Hematopoietic multipotent progenitor cell treated with erythropoietin and hydrocortisone succinate and interleukin-3 and kit ligand, for 4 days (in vitro differentiated cells): ENCODE measurements around the gene HLTF.
A peak's percentile ranks its signal among the peaks of the same experiment; 100 is the strongest.

Experiments used
- DNase-seq: peaks from one replicate; pipeline ENCODE4 v3.0.0-alpha.2; 2015

Gene HLTF

DNA sequence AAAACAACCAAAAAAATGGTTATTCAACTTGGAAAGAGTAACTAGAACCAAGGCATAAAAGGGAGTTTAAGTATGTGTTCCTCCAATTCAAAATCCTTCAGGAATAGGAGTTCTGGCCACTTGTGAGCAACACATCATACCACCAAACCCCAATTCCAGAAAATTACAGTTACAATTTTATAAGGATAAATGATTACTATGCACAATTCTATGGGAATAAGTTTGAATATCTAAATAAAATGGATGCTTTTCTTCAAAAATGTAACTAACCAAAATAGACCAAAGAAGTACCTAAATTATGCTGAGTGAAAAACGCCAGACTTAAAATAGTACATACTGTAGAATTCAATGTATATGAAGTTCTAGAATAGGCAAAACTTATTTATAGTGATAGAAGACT is 4.6 kb downstream of the HLTF start:
- no peak for DNase-seq

DNA sequence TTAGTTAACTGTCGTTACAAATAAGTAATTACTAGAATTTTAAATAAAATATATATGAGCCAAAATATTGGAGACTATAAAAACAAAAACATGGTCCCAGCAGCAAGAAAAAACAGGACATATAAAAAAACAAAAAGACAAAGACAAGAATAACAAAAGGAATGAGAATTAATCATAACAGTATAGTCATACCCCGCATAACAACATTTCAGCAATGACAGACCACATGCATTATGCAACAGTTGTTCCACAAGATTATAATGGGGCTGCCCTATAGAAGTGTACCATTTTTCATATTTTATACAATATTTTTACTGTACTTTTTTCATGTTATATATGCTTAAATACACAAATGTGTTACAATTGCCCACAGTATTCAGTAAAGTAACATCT is 5.6 kb downstream of the HLTF start:
- peak; percentile 50 for DNase-seq

DNA sequence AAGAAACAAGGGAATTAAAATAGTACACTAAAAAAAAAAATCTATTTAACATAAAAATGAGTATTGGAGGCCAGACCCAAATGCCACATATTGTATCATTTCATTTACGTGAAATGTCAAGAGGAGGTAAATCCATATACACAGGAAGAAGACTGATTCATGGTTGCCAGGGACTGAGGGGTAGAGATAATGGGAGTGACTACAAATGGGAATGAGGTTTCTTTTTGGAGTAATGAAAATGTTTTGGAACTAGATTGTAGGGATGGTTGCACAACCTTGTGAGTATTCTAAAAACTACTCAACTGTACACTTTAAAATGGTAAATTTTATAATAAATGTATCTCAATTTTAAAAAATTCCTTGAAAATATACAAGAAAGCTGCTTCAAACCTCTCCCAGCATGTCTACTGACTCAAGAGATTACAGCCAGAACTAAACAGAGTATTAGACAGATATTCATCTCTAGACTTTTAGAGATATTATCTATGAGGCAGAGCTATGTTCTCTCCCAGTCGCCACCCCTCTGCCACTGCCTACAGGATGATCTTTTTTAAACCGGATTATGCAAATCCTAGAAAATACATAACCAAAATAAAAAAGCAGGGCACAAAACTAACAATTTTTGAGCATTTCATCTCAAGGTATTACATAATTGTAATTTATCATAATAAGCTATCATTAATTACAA is 6.2 kb downstream of the HLTF start:
- peak; percentile 15 for DNase-seq

GRCh38 chr3:149077628-149078027 is 8.7 kb downstream of the HLTF start:
- no peak for DNase-seq

- DNase-seq = no peak
These were observed 18.4 kb downstream of the HLTF start for GRCh38 chr3:149067883-149068282.

DNA sequence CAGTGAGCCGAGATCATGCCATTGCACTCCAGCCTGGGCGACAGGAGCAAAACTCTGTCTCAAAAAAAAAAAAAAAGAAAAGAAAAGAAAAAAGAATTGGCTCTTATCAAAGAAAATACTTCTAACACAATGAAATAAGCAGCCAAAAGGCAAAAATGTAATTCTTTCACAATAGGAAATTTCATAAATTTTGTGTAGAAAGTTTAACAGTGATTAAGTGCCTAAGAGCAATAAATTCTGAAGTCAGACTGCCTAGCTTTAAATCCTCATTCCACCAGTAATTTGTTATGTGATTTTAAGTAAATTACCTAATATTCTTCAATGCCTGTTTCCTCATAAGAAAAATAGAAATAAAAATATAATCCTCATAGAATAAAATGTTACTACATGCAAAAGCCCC is 24.6 kb downstream of the HLTF start:
- no peak for DNase-seq

GRCh38 chr3:149058602-149059001 is 27.7 kb downstream of the HLTF start:
- DNase-seq = no peak

GRCh38 chr3:149058198-149058597 is 28.1 kb downstream of the HLTF start:
- DNase-seq = no peak

- peak; percentile 10 for DNase-seq
These were observed 30.8 kb downstream of the HLTF start for GRCh38 chr3:149055575-149055974.

DNA sequence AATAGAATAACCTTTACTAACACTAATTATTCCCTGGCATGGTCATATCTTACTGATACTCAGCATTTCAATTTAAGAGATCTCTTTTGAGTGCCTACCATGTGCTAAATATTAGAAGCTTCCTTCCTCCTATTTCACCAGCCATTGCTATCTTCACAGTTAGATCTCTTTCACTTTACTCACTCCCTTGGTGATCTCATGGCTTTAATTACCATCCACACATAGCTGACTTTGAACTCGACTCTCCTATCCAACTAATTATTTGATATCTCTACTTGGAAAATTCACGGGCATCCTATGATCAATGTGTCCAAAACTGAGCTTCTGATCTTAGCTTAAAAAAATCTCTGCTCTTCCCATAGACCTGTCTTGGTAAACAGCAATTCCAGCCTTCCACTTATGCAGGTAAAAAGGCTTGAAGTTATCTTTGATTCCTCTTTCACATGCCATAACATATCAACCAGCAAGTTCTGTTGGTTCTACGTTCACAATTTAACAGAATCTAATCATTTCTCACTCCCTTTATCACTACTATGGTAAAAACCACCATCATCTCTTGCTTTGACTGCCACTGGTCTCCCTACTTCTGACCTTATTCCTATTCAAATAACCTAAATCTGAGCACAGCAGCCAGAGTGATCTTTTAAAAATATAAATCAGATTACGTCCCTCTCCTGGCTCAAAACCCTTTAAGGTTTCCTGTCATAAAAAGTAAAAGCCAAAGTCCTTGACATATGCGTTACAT is 41.8 kb downstream of the HLTF start:
- no peak for DNase-seq

- DNase-seq = no peak
These were observed 43.4 kb downstream of the HLTF start for GRCh38 chr3:149042789-149043386.

- no peak for DNase-seq
These were observed 48.0 kb downstream of the HLTF start for GRCh38 chr3:149038322-149038721.

DNA sequence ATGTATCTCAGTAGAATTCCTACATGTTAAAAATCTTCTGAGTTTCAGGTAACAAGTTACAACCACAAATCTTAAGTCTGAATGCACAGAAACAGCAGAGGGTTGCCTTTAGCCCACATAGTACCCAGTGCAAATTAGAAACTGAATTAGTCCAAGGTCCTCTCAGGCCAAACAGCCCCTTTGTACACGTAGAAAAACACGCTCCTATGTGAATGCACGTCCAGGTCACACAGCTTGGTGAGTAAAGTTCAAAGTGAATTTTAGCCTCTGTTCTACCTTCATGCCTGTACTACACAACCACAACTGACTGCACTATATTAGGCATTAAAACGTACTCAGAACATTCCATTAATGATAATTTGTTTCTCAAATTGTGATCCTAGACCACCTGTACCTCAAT is 48.6 kb downstream of the HLTF start:
- DNase-seq = no peak

DNA sequence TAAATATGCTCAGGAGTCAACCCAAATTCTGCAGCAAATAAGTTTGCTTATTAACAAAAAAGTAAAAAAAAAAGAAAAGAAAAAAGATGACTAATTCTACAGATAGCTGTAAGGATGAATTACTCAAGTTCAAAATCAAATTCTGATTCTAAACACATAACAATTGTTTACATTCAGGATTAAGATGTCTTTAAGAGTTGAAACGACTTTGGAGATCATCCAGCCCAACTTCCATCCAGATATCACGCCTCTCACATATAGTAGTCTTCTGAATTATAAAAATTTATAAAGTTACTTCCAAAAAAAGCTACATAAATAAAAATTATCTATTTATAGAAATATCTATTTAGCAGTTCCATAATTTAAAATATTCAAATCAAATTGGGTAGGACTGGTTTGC is 55.2 kb downstream of the HLTF start:
- DNase-seq = no peak

DNA sequence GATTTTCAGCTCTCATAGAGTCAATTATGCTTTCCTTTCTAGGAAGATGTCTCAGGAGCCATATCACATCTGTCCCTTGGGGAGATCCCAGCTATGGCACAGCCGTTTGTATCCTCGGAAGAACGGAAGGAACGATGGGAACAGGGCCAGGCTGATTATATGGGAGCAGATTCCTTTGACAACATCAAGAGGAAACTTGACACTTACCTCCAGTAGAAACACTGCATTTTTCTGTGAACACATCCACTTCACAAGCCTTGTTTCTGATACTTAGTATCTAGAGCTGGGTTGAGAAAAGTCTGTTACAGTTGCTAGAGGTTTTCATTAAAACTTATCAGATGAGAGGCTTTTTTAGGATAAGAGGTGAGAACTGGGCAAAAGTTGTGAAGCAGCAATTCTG is 59.6 kb downstream of the HLTF start:
- no peak for DNase-seq

- no peak for DNase-seq
These were observed 62.4 kb downstream of the HLTF start for GRCh38 chr3:149023951-149024350.

GRCh38 chr3:149021830-149022229 is 64.5 kb downstream of the HLTF start:
- DNase-seq = no peak

- DNase-seq = no peak
These were observed 65.5 kb downstream of the HLTF start for GRCh38 chr3:149020839-149021252.

- no peak for DNase-seq
These were observed 66.0 kb downstream of the HLTF start for GRCh38 chr3:149020196-149020838.

DNA sequence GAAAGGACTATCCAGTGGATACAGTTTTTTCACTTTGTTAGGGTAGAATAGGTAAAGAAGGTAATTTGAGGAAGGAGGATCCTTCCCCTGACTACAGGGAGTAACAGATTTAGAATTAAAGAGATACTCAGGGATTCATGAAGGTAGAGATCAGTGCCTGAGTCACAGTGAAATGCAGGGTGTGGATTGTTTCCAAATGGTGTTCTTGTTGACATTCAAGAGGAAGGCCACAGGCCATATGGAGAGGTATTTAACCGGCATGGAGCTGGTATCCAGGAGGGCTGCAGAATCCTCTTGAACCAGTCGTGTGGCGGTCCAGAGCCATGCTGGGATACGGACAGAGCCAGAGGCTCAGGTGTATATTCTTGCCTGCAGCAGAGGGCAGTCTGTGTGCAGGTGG is 66.8 kb downstream of the HLTF start:
- no peak for DNase-seq

DNA sequence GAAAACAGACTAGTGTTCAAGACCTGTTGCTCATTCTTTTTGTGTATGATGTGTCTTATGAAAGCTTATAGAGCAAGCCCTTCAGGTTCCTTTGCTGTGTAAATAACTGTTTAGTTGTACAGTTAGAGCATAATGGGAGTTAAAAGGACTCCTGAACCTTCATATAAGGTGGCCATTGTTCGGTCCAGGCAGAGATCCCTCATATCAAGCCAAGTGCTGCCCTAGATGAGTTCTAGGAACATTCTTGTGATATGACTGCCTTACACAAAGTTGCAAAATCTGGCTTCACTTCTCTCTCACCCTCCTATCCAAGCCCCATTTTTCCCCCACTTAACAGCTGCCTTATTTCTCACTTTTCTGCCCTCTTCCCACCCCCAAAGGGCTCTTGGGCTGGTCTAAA is 68.1 kb downstream of the HLTF start:
- no peak for DNase-seq

DNA sequence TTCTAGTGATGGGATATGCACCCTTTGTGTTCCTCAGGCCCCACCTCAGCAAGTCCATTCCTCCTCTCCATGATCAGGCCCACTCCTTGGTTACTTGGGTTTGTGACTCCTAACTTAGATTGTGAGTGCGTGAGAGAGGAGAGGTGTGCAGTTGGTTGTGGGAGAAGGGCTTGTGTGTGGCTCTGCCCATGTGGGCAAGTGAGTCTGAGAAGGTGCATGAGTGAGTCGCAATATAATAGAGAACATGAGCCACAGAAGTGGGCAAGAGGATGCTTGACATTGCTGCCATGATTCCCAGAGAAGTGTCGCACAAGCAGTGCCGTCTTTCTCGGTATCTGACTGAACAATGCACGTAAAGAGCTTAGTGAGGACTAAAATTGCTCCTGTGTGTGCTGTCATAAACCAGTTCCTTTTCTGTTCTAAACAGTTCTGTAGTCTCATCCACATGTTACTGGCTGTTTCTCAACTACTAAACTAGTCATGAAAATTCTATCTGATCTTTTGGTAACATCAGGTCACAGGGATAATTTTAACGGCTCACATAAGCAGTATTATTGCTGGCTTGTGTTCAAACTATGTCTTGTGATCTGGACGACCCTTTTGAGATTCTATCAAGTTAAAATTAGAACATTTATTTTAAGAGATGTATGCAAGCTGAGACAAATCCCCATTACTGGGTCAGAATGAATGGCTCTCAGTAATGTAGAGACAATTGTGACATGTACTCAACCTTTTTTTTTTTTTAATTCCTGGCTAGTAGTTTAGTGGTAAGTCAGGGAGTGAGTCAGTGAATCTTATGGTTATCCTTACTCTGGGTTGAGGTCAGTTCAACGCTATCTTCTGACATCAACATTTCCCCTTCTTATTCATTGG is 69.4 kb downstream of the HLTF start:
- peak; percentile 43 for DNase-seq

- no peak for DNase-seq
These were observed 70.1 kb downstream of the HLTF start for GRCh38 chr3:149016242-149016641.
